HL-60/S4 treated with phorbol 12-myristate 13-acetate at 8.2 ng/mL for 4 days and 3 days (cell line): ENCODE results near the gene RAP1GAP2.
"Not testable (repeated sequence)": the region's sequence is repeated elsewhere in the genome, so short reads cannot be mapped to it uniquely, and the experiment has no call there.

ENCODE experiments used
- in situ Hi-C: fragments of 300-500 bp; cut with MboI; formaldehyde crosslinking; loops from 2 replicates; pipeline ENCODE4 v1.15.0; 2022; ENCODE audit warnings: low sequenced_read_pairs

The RAP1GAP2 gene

DNA sequence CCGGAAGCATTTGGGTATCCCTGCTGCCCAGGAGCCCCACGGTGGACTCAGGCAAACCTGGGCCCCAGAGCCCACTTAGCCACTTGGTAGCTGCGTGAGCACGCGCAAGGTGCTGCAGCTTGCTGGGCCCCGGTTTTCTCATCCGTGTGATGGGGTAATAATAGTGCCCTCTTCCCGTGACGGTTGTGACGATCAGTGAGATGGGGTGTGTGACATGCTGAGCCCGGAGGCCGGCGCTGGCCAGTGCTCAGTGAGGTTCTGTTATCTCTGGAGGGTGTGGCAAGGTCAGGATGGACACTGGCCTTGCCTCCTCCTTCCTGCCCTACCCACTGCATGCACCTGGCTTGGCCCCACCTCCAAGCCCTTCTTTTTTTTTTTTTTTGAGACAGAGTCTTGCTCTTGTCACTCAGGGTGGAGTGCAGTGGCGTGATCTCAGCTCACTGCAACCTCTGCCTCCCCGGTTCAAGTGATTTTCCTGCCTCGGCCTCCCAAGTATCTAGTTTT, 82.6 kb downstream of the RAP1GAP2 start:
- in situ Hi-C loops: no loop called here

DNA sequence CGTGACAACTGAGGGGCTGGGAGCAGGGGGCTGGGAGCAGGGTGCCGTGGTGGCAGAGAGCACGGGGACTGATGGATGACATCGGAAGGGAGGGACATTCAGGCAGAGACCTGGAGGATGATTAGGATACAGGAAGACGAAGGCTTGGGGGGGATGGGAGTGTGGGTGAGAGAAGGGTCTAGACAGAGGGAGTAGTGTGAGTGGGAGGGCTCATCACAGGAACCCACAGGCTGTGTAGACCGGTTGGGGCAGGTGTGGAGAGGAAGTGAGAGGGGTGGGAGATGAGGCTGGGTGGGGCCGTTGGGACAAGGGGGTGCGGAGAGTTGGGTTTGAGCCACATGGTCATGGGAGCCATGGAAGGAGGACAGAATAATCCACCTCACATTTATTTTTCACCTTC, 83.8 kb downstream of the RAP1GAP2 start:
- in situ Hi-C loops: no loop called here

DNA sequence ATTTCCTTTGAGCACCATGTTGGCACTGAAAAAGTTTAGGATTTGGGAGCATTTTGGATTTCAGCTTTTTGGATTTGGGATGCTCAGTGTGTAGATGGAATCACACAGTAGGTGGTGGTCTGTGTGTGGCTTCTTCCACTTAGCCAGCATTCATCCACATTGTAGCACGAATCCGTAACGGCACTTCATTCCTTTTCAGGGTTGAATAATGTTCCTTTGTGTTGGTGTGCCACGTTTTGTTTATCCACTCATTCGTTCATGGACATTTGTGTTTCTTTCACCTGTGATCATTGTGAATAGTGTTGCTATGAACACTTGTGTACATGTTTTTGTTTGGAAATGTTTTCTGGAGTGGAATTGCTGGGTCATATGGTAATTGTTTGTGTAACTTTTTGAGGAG, 85.1 kb downstream of the RAP1GAP2 start:
- in situ Hi-C loops: no loop called here

DNA sequence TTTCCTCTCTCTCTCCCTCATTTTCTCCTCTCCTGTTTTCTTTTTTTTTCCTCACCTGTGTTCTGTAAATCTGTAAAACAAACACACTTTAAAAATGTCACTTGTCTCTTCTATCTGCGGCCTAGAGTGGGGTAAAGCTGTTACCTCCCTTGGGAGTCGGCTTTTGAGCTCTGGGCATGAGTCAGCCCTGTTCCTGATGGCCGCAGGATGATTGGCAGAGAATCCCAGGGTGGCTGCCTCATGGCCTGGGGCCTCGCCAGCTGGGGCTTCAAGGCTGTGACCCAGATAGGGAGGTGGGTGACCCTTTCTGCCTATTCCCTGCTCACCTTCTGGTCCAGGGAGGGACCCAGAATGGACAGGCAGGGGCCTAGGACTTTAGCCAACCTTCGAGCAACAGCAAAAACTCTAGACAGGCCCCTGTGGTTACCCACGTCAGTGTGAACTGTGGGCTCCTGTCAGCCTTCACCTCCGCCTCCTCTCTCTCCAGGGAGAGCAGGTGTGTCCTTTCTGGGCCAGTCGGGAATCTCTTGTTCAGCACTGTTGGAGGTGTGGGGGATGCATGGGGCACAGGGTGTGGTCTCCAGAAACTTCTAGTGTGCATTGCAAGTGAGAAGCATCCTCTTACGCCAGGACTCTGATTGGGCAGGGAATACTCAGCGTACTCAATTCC, 87.4 kb downstream of the RAP1GAP2 start:
- in situ Hi-C loops: no loop called here

DNA sequence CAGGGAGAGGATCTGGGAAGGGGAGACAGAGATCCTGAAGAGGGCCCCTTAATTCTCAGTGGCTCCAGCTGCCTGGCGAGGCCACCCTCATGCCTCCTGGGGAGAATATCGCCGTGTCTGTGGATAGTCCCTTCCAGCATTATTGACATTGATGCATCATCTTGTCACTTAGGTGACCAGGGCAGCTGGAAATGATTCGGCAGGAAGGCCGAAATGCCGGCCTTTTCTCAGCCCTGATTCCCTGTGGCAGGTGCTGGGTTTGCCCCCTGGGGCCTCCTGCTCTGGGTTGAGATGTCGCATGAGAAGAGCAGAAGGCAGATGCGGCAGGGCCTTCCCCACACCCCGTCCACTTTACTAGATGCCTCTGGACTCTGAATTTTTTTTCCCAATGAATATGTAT, 89.5 kb downstream of the RAP1GAP2 start:
- in situ Hi-C loops: no loop called here

DNA sequence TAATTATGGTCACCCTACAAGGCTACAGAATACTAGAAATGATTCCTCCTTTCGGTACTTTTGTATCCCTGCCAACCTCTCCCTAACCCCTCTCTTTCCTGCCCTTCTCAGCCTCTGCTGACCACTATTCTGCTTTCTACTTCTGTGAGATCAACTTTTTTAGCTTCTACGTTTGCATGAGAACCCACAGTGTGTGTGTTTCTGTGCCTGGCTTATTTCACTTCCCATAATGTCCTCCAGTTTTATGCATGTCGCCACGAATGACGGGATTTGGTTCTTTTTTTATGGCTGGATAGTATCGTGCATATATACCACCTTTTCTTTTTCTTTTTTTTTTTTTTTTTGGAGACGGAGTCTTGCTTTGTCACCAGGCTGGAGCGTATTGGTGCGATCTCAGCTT, 92.1 kb downstream of the RAP1GAP2 start:
- in situ Hi-C loops: no loop called here

DNA sequence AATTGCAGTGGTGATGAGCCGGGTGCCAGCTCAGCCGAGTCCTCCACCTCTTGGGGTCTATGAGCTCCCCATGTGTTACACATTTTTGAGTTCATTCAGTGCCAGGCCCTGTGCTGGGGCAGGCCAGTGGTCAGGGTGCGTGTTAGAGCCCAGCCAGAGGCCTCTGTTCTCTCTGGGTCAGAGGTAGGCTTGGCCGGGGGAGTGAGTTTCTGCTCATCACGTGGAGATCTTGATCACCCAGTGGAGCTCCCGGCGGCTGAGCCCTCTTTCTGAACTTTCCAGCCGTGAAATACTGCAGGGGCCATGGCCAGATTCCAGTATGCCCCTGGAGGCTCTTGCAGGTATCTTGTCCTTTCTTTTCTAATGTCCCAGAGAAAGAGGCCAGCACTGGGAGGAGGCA, 93.0 kb downstream of the RAP1GAP2 start:
- in situ Hi-C loops: no loop called here

DNA sequence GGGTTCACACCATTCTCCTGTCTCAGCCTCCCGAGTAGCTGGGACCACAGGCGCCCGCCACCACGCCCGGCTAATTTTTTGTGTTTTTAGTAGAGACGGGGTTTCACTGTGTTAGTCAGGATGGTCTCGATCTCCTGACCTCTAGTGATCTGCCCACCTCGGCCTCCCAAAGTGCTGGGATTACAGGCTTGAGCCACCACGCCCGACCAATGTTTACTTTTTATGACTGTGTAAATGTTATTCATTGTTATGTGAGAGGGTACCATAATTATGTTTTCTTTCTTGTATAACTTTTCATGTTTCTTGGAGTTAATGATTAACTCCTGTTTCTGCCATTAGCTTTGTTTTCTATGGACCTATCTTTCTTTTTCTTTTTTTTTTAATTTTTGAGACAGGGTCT, 94.5 kb downstream of the RAP1GAP2 start:
- in situ Hi-C loops: not testable (repeated sequence)

DNA sequence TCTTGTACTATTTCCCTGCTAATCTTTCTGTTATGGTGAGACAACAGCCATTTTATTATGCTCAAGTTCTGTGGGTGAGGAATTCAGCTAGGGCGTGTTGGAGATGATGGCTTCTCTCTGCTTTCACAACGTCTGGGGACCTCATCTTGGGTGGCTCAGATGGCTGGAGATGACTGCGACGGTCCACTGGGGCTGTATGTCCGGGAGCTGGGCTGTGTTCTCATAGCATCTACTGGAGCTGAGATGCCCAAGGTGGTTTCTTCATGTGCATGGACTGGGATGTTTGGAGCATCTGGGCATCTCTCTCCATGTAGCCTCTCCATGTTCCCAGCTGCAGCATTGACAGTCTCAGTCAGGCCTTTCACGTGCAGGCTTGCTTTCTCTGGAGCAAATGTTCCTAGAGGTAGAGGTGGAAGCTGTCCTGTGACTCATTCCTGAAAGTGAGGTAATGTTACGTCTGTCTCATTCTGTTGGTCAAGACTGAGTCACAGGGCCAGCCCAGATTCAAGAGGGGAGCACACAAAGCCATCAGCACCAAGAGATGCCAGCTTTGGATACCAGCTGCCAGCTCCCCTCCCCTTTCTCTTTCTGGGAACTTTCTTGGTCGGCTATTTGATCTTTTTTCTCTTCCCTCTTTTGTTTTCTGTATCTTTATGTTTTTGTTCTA, 96.2 kb downstream of the RAP1GAP2 start:
- in situ Hi-C loops: no loop called here

DNA sequence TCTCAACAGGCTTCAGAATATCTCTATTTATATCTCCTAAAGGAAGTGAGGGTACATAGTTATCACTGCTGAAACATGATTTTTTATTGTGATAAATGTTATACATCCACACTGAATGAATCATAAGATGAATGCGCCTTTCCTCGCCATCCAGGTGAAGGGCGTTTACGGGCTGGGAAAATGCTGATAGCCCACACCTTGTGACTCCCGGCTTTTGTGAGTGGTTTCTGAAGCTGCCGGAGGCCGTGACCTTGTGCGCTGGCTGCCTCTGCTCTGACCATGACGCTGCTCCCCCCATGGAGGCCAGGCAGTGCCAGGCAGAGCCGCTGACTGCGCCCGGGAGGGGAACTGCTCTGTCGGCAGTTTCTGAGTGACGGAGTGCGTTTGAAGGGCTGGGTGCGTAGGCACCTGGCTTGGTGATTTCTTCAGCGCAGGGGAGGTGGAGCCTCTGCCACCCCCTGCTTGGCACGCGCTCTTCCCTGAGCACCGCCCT, 97.2 kb downstream of the RAP1GAP2 start:
- in situ Hi-C loops: no loop called here

DNA sequence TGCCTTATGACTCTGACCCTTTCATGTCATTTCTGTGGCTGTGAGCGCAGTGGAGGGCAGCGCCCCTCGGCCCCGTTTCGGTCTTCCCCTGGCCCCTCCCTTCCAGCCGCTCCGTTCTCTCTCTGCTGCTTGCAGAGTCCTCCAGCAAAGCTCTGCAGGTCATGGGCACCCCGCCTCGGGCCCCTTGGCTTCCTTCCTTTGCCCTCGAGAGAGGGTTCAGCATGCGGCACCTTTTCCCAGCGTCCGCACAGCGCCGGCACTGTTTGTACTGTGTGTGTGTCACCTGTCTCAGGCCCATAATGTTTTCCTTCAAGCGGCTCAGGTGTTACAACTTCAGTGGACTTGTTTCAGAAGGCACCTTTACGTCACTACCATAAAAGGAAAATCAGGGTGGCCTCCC, 98.5 kb downstream of the RAP1GAP2 start:
- in situ Hi-C loops: no loop called here

DNA sequence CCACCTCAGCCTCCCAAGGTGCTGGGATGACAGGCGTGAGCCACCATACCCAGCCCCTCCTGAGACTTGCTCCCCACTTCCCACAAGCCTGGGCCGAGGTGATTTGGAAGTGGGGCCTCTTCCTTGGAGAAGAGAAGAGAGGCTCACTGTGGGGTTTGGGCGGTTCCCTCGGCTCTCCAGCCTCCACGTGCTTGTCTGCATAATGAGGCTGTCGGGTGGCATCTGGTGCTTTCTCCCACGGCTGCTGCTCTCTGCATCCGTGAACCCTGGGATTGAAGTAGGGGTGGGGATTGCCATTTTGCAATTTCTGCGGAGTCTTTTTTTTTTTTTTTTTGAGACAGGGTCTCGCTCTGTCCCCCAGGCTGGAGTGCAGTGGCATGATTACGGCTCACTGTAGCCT, 101.4 kb downstream of the RAP1GAP2 start:
- in situ Hi-C loops: no loop called here

DNA sequence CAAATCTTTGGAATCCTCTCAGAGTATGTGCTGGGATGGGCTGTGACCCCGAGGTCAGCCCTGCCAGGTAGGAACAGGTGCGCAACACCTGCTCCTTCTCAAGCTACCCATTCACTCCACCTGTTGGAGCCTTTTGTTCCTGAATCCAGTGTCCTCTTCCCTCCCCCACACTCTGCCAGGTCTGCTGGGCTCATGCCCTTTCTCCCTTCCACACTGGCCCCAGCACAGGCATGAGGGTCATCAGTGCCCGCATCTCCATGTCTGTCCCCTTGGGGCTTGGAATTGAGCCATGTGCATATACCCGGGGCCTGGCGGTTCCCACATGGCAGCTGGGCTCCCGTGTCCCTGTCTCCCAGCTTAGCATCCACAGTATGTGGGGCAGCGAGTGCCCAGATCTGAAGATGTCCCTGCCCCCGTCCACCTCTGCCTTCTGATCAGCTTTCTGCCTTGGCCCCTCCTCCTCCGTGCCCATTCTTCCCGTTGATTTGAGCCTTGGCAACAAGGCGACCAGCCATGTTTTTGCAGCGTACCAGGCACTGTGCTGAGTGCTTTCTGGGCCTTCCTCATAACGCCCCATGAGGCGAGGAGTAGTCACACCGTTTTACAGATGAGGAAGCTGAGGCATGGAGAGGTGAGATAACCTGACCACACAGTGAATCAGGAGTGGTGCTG, 102.2 kb downstream of the RAP1GAP2 start:
- in situ Hi-C loops: no loop called here

DNA sequence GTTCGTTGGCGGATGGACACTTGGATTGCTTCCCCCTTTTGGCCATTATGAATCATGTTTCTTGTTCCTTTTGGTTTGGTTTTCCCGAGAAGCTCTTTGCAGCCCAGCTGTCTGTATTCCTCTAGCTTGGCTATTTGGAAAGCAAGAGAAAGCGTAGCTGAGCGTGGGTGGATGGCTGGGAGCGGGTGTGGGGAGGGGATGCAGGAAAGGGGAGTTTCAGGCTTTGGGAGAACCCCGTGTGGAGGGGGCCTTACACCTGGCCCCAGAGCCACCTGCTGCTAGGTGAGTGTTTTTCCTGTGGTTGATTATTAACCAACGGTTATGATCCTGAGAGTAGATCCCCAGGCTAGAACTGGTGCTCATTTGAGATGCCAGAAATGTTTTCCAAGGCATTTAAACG, 103.7 kb downstream of the RAP1GAP2 start:
- in situ Hi-C loops: no loop called here

DNA sequence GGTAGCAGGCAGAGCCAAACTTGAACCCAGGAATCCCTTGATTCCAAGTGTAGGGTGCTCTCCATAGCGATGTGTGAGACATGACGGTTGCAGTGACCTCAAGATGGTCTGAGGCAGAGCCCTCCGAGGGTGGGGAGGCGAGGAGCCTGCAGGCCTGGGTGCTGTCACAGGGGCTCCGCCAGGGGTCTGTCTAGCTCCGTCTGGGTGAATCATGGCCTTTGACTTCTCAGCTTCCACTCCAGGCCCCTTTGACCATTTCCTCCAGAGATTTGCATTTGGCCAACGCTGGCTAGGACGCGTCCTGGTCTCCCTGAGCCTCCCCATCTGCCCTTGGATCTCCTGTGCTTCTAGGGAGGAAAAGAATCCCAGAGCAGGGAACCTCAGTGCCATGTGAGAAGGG, 104.6 kb downstream of the RAP1GAP2 start:
- in situ Hi-C loops: no loop called here

DNA sequence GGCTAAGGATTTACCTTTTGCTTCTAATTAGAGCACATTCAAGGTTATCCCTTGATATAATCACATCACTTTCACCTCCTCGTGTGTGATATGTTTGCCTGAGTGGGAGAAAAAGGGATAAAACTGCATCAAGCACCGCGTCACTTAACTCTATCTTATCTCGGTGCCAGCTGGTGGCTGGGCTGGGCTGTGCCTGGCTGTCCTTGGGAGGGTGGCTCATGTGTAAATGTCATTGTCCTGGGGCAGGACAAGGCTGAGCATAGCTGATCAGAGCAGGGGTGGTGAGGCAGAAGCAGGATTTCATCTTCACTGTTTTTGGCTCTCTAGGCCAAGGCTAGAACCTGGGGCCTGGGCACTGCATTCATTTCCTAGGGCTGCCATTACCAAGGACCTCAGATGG, 105.3 kb downstream of the RAP1GAP2 start:
- in situ Hi-C loops: no loop called here

DNA sequence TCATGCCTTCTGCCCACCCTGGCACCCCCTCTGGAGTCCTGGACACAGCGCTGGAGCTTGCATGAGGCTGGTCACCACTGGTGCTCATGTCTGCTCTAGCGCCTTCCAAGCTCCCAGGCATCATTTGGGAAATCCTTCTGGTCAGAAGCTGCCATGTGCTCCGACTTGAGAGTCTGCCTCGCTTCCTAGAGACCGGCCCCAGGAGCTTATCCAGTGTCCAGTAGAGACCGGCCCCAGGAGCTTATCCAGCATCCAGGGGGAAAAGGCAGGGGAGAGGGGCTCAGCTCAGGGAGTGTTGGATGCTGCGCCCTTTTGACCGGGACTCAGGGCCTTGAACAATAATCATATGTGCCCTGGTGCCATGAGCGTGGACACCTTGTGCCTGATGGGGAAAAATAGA, 106.3 kb downstream of the RAP1GAP2 start:
- in situ Hi-C loops: no loop called here

DNA sequence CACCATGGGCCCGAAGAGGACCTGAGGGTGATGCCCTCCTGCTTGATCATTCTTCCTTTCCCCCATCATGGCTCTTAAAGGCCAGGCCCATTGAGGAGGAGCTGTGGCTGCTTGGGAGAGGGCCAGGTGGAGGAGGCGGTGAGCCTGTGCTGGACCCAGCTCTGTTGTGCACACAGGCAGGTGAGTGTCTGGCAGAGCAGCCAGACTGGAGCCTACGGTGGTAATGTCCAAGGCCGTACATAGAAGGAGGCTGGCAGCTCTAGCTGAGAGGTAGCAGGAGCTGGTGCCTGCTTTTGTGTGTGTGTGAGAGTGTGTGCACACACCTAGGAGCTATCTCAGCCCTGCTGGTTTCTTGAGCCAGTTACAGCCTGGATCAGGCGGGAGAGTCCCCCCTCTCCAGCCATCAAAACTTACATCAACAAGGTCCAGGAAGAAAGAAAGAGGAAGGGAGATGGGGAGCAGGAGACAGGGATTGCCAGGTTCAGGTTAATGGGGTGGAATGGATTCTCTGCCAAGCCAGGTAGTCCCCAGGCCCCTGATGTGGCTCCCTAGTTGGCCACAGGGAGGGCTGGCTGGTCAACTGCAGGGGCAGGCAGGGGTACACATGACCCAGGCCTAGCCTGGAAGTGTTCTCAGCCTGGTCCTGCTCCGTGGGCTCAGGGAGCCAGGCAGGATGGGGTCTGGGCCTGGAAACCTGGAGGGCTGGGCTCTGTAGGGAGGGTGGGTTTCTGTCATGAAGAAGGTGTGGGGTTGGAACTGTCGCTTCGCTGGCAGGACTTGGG, 107.1 kb downstream of the RAP1GAP2 start:
- in situ Hi-C loops: no loop called here

DNA sequence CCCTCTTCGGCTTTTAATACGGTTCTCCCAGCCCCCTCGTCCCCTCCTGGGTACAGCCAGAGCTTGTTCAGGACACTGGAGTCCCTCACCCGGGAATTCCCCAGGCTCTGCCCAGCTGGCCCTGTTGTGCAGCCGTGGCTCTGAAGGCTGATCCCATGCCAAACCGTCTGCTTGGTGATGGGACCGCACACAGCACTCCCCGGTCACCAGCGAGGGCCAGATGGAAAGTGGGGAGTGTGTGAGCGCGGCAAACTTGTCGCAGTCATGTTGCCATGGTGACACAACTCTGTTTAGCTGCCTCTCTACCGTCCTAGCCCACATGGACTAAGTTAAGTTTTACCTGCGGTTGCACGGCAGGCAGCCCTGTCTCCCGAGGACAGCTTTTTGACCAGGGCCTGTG, 107.9 kb downstream of the RAP1GAP2 start:
- in situ Hi-C loops: no loop called here

DNA sequence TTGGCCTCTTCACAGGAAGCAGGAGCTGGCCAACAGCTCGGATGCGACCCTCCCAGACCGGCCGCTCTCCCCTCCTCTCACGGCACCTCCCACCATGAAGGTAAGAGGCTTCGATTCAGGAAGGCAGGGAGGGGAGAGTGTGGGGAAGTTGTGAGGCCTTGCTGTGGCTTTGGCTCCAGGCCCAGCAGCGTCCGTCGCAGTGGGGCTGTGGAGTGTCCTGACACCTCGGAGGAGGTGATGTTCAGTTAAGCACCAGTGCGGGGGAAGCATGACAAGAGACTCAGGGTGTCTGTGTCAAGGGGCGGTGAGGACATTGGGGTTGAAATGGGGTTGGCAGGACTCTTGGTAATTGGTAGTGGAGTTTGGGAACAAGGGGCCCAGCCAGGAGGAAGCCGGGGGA, 109.0 kb downstream of the RAP1GAP2 start:
- in situ Hi-C loops: no loop called here
